IPS-11a (cell line): Measurements from ENCODE around the gene PRDM1.

Source experiments
- H3K4me3 ChIP-seq: one replicate; pipeline ENCODE4 v1.5.1; 2013; ENCODE audit warnings: low read depth, low read length, control low read depth

The PRDM1 gene

DNA sequence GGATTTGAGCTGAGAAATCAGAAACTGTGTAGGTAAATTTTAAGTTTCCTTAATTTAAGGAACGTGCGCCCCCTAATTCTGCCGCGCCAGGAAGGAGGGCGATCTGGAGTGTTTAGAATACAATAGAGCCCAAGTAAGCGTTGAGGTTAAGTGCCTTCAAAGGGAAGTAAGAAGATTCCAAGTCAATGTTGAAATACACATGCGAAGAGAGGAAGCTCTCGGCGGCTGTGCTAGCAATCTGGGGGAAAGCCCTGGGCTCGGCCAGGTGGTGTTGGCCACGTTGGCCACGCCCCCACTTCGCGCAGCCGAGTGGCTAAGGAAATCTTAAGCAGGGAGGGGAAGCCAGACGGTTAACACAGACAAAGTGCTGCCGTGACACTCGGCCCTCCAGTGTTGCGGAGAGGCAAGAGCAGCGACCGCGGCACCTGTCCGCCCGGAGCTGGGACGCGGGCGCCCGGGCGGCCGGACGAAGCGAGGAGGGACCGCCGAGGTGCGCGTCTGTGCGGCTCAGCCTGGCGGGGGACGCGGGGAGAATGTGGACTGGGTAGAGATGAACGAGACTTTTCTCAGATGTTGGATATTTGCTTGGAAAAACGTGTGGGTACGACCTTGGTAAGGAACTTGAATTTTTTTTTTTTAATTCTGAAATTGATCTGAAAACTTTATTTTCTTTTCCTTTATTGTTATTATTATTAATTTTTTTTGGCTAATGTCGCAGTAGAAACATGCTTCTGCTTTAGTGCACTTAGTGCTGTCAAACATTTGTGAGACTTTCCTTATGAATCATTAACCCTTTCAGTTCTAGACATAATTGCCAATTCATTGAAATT is at the start of gene PRDM1:
PRDM1 (plus strand) TSS at position 353 of the 830 bp plus-strand sequence; CDS start at position 571, 218 bp downstream.
- H3K4me3 ChIP-seq = peak within 1 kb of the TSS; percentile 25

DNA sequence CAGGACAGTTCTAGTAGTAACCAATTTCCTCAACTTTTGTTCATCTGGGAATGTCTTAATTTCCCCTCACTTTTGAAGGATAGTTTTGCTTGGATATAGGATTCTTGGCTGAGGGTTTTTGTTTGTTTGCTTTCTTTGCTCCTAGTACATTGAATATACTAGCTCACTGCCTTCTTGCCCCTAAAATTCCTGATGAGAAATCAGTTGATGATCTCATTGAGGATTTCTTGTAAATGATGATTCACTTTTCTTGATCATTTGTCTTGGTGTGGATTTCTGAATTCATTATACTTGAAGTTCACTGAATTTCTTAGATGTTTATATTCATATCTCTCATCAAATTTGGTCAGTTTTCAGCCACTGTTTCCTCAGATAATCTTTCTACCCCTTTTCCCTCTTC is 49.1 kb upstream of the PRDM1 start:
- H3K4me3 ChIP-seq = no peak overlapping the region

DNA sequence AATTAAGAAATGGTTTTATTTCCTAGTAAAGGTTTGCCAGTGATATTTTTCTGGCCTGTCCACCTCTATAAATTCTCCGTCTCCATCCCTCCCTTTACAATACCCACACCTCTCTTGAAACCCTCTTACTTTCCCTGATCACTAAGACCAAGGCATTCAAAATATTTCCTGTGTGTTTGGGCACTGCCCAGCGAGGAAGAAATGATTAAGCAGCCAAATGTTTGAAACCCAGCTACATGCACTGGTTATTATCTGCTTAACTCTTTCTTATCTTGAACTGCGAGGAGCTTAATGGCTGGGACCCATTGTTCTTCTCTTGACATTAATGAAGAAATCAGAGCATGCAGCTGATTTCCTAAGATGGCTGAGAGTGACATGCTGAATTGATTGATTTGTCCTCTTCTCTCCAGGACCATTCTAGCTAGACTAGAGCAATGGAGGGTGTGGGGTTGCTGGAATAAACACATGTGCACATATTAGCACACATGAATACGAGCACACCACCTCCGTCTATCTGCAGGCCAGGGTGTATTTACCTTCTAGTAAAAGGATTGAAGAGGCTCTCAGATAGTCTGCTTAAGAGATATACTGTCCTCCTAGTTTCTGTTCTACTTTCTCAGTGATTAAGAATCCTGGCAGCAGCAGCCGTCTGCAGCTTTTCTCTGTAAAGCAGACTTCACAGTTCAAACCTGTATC is 46.1 kb upstream of the PRDM1 start:
- H3K4me3 ChIP-seq = no peak overlapping the region

DNA sequence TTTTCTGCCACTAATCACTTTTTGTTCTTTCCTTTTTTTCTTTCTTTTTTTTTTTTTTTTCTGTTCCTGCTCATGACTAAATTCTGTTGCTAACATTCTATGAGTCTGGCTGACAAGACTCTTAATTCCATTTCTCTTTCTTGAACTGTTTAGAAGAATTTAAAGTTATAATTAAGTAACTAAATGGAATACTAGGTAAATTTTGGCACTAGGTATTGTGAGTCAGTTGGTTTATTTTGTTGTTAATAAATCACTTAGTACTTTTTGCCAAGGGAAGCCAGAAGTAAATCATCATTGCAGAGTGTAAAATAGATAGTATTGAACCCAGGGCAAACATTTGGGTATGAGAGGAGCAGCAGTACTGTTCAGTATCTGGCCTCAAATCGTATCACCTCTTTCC is 42.0 kb upstream of the PRDM1 start:
- H3K4me3 ChIP-seq = no peak overlapping the region

DNA sequence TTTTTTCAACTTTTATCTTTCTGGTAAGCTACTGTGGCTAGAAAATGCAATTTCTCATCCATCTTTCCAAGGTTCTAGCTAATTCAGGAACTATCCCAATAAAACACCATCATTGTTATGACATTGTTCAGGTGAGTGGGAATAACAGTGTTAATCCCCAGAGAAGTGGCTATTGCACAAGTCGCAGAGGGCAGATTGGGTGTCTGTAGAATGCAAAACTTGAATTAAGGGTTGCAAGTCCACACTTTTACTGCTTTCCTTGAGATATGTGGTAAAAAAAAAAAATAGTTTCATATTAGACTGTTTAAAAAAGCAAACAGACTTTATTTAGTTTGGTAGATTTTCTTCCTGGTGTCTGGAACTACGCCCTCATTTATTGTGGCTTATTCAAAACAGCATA is 41.1 kb upstream of the PRDM1 start:
- no peak overlapping the region for H3K4me3 ChIP-seq

DNA sequence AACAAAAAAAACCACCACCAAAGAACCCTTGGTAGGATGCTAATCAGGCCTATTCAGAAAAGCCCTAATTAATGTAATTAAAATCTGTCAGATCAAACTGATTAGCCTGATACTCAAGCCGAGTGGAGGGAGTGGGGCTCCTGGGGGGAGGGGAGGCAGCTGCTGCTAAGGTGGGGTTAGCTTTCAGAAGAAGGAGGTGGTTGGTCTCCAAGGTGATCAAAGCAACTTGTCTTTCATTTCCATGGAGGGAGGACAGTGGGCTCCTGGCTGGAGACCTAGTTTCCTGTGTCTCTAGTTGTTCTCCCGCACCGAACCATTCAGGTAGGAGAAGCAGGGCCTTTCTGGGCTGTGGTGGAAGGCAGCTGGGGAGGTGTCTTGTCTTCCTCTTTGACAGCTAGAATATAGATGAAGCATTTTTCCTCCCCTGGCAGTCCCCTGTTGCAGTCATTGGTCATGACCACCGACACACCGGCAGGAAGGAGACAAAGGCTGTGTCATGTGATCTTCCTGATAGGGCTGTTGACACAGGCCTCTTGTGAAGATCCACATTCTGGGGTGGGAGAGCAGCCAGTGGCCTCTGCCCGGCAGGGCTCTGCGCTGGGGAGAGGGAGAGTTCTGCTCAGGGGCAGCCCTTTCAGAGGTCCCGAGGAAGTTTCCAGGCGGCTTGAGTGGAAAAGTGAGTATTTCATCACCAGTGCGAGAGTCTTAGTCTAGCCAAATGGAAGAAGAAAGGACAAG is 39.9 kb upstream of the PRDM1 start:
- no peak overlapping the region for H3K4me3 ChIP-seq

DNA sequence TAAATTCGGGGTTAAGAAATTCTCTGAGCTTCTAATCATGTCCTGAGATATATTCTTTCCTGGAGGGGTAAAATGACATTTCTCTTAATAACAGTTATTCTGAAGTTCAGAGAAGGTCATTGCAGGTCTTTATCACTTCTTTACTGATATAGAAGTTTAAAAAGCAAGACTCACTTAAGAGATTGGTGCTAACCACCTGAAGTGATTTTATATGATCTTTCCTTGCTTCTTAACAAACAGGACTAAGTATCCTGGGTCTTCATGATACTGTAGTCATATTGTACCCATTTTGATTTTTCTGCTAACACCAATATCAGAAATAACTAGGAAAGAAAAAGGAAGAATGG is 39.3 kb upstream of the PRDM1 start:
- no peak overlapping the region for H3K4me3 ChIP-seq

DNA sequence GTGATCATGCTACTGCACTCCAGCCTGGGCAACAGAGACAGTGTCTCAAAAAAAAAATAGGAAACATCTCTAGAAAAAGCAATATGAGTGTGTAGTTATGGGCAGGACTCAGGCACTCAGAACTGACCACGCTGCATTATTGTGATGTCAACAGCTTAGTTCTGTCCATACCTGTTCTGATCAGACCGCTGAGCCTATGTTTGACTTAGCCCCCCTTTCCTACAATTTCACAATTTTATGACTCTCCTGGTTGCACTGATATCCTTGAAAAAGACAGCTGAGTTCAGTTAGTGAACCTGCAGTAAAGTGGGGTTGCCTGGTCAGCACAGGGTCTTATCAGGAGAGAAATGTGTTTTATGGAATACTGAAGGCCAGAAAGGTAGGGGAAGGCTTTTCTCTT is 37.8 kb upstream of the PRDM1 start:
- H3K4me3 ChIP-seq = no peak overlapping the region

DNA sequence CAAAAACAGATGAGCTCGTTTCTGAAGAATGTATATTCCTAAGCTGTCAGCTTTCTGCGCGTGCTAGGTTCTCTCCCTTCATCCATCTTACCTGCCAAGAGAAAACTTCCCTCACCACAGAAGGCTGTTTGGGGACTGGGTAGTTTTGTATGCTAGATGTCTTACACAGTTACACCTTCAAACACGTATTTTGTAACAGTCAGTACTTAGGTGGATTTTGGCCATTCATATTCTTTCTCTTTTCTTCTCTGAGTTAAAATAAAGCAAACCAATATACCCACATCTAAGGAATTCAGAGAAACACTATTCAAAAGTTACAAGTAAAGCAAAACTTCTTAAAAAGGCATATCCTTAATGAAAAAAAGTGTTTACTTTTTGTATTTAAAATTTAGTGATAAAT is 35.6 kb upstream of the PRDM1 start:
- no peak overlapping the region for H3K4me3 ChIP-seq

DNA sequence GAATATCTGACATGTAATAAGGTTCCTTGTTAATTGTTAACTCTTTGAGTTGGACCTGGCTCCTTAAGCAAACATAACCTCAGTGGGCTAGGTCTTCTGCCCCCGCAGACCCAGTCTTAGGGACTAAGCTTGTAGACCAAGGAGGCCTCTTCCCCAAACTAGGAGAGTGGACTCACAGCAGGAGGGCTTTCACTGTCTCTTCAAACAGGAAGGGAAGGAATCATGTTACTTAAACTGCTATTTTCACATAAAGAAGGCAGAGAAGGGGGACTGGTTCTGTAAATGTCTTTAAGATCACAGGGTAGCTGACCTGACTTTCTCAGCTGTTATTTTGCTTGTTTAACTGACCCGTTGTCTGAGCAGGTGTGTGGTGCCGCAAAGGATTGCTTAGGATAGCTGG is 34.9 kb upstream of the PRDM1 start:
- H3K4me3 ChIP-seq = no peak overlapping the region

DNA sequence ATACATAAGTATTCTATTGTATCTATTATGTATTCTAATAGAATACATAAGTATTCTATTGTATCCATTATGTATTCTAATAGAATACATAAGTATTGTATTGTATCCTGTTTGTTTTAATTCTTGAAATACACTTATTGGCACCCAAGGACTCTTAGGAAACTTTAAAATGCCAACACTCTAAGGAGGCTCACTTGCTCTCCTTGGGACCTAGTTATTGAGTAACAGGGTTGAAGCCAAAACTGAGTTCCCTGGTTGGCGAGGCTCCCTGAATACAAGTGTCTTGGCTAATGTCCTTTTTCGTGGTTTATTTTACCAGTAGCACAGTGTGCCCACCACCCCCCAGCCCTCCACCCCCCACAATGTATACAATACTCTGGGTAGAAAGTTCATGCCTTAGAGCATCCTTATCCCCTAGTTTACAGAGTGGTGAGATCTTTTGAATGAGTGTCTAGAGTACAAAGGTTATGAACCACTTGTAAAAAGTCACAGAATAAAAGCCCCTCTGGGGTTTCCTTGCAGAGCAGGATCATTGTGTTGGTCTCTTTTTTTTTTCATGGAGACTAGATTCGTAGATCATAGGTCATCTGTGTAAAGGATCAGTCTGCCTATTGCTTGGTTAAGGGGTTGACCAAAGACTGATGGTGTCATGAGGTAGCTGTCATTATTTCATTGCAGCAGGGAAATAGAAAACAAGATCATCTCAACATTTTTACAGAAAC is 32.5 kb upstream of the PRDM1 start:
- H3K4me3 ChIP-seq = no peak overlapping the region

DNA sequence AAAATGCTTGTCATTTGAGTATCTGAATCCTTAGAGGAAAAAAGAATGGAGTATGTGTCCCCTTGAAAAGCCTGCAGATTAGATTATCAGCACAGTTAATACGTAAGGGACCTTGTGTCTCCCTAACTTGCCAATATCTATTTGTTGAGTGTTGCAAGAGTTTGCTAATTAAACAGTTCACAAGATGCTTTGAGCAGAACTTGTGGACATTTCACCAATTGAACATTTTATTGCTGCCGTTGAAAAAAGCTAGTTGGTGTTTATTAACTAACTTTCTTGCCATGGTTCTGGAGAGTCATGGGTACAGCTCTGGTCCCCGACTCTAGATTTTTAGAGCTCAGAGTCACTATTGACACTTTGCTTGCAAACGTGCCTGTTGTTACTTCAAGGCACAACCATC is 30.6 kb upstream of the PRDM1 start:
- H3K4me3 ChIP-seq = no peak overlapping the region

DNA sequence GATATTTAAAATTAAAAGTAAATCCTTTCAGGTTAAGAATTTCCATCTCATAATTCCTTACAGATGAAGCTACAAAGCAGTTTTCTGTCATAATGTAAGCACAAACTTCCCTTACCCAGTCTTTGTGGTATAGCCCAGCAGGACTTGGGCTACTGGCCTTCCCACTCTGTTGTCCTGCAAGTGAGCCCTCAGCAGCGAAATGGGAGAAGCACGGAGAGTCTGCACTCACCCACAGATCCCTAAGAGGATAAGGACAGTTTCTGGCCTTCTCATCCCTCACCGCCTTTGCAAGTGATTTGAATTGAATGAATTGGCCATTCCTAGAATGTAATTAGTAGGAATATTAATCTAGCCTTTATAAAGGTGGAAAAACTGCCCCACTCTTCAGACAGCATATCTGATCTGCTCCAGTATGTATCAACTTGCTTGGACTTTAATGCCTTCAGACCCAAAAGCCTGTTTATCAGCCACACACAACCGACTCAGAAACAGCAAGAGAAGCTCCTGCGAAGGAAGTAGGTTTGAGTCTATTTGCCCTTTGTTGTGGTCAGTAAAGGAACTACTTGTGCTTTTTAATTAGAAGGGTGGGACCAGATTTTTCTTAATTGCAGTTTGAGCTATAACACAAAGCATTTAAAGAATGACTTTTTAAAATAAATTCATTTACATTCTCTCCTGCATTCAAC is 29.9 kb upstream of the PRDM1 start:
- no peak overlapping the region for H3K4me3 ChIP-seq

DNA sequence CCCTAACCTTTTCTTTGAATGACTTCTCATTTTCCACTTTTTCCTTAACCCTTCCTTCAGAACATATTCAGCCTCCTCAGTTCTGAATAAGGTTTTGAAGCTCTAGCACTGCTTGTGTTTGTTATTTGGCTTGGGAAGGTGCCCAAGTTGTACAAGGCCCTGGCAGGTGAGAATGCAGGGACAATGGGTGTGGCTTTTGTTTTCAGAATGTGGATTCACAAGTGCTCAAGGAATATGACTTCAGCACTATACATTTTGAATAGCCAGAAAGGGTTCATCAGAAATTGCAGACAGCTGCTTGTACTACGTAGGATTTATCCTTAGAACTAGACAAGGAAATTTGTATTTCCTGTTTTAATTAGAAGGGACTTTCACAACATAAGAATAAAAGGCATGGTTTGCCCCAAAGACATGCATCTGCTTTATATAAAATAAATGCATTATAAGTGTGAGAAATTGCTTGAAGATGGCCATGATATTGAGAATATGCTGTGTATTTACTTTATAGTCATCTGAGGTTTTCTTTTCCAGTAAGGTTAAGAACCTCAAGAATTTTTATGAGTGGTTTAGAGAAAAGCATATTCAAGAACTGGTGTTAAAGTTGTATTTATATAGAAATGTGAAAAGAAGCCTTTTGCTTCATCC is 29.3 kb upstream of the PRDM1 start:
- H3K4me3 ChIP-seq = no peak overlapping the region

DNA sequence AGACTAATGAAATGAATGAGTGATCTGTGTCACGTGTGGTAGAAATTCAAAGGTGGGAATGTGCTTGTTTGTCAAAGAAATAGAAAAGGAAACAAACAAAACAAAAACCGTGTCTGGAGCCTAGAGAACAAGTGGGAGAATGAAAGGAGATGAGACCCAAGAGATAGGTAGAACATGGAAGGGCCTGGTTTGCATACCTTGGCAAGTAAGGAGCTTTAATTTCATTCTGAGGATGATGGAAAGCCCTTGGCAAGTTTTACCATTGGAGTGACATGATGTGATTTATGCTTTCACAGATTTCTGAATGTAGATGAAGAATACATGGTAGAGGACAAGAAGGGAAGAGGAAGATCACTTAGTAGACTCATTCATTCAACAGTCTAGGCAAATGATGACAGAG is 26.8 kb upstream of the PRDM1 start:
- H3K4me3 ChIP-seq = no peak overlapping the region

DNA sequence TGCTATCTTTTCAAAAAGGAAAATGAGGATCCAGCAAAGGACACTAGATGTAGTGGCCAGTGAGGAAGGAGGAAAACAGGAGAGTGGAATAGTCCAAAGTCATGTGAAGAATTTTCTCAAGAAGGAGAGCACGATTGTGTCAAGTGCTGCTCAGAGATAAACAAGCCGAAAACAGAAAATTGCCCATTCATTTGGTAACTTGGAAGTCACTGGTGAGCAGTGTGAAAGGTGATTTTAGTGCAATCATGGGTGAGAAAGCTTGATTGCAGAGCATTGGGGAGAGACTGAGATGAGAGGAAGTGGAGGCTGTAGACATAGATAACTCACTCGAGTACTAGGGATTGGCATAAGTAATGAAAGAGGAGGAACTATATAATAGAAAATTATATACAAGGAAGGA is 26.0 kb upstream of the PRDM1 start:
- H3K4me3 ChIP-seq = no peak overlapping the region

DNA sequence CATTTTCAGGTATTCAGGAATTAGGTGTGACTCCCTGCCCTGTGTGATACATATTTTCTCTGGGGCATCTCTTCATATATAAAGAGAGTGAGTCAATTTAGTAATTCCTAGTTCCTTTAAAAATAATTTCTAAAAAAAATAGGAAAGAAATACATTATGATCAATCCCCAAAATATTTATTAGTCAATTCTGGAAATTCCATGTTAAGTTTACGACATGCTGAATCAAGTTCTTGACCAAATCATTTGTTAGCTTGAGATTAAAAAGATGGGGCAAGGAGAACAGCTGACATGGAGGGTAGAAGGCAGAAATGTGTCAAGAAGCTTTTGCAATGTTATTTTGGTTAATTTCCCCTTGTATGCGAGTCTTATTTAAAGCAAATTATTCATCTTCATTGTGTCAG is 22.7 kb upstream of the PRDM1 start:
- no peak overlapping the region for H3K4me3 ChIP-seq

DNA sequence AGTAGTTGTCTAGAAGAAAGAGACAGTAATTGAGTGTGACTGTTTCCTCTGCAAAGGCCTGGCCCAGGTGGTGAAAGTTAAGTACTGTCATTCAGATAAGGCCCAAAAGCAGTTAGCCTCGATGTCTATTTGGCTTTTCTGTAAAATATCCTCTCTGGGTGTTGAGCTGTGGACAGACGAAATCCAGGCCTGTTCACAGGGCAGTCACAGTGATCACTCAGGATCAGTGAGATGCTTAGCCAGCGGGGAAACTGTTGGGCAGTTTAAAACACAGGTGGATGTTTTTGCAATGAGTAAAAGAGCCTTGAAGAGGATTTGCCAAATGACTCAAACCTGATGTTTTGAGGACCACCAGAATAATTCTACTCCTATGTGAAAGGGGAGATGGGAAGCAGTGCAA is 22.0 kb upstream of the PRDM1 start:
- no peak overlapping the region for H3K4me3 ChIP-seq

DNA sequence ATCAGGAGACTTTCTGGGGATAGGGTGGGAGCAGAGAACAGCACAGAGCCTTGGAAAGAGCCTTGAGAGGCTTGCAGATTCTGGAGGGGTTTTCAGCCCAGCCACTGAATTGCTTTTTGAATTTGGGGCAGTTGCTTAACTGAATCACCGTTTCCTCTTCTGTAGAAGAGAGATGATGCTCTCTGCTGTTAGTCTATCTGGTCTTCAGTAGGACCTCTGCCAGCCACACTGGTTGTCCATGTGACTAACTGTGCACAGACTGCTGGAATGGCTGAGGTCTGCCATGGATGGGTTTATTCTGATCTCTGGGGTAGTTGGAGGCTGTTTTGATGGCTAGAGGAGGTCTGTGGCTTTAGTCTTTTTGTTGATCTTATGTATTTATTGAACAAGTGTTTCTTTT is 21.4 kb upstream of the PRDM1 start:
- H3K4me3 ChIP-seq = no peak overlapping the region

DNA sequence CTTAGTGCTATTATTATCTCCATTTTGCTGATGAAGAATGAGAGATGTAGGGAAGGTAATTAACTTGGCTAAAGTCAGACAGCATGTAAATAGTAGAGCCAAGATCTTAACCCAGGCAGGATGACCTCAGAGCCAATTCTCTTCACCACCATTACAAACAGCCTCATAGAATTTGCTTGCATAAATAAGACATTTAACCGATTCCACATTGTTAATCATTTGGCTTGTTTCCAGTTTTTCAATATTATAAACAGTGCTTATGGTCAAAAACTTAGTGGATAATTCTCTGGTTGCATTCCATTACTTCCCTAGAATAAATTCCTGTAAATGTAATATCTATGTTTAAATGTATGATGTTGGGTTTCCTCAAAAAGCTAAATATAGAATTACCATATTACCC is 19.1 kb upstream of the PRDM1 start:
- no peak overlapping the region for H3K4me3 ChIP-seq
